Activated naive CD4-positive, alpha-beta T cell treated with anti-CD3 and anti-CD28 coated beads for 36 hours (primary cell): ENCODE results near the gene SLC25A31. TPM values are rescaled to one million over a fixed set of nuclear protein-coding genes. Genes with fewer than 3 reads are reported as not detected.
A peak's percentile ranks its signal among the peaks of the same experiment; 100 is the strongest.

Source experiments
- CTCF ChIA-PET: fragments of 350-600 bp; sonication (Branson Sonifier 250); formaldehyde crosslinking; loops from one replicate; lab custom pipeline; 2021; ENCODE audit warnings: antibody characterized with exemption; lab: Charles Lee
- DNase-seq: peaks from one replicate; pipeline ENCODE4 v3.0.0-alpha.2; 2020
- H3K27ac Mint-ChIP-seq: one replicate; pipeline ENCODE4 v1.8.0; 2021; ENCODE audit warnings: mild to moderate bottlenecking, mixed read lengths
- H3K27me3 Mint-ChIP-seq: one replicate; pipeline ENCODE4 v1.8.0; 2021; ENCODE audit warnings: low read depth, mixed read lengths
- H3K36me3 Mint-ChIP-seq: one replicate; pipeline ENCODE4 v1.8.0; 2021; ENCODE audit warnings: low read depth, mixed read lengths
- H3K4me1 Mint-ChIP-seq: one replicate; pipeline ENCODE4 v1.8.0; 2021; ENCODE audit warnings: low read depth, mixed read lengths
- H3K4me3 Mint-ChIP-seq: one replicate; pipeline ENCODE4 v1.8.0; 2021; ENCODE audit warnings: mild to moderate bottlenecking, moderate library complexity, mixed read lengths
- H3K9me3 Mint-ChIP-seq: one replicate; pipeline ENCODE4 v1.8.0; 2021; ENCODE audit warnings: mixed read lengths
- intact Hi-C: fragments of 100-400 bp; cut with micrococcal nuclease; formaldehyde crosslinking; loops from one replicate; pipeline ENCODE4 v1.15.1; 2023
- total RNA-seq, 2 experiments: library from RNA; stranded (reverse); gene quantifications; one replicate each; pipeline ENCODE4 v1.2.3, GENCODE V29; 2021

SLC25A31 gene
- total RNA-seq, 2 experiments from 2014 or later = not detected

DNA sequence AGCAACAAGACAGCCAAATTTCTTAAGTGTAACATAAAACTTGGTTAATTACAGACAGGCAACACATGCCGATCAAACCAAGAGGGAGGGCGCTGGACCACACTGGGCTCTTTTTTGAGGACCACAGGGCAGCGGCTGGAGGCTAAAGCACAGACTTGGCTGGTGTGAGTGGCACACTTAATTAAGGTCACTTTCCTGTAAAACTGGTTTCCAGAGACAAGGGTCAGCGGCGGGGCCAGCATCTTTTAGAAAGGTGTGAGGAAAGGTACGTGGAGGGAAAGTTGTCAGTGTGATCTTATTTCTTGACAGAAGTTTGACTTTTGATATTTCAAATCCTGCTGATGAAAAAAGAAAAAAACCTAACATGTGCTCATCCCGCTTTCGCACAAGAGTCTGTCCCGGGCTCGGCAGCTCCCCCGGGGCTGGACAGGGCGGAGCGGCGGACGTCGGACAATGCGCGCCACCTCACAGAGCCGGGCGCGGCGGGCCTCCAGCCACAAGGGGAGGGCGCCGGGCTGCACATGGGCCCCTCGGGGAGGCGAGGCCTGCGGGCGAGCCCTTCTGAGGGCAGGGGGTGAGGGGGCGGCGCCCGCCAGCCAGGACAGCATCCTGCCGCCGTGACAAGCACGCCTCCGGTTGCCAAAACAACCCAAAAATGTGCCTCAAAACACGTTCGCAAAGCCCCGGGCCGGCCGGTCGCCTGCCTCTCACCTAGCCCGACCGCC is 51.3 kb downstream of the SLC25A31 start:
- Mint-ChIP-seq H3K4me1 (peaks cover 17% of the 10 kb centered on the region), H3K27ac (no peak overlapping the region), H3K36me3 (no peaks in the 10 kb centered on the region), H3K9me3 (no peaks in the 10 kb centered on the region), H3K4me3 (peak overlapping the region; percentile 86), H3K27me3 (peaks cover 60% of the 10 kb centered on the region)
- intact Hi-C loops = loop anchor here (1.0 to 5.0 kb wide), 8 partner anchors 99 to 1316 kb away; partner anchors contain the start of genes ABHD18, C4orf33, INTU and LARP1B
- CTCF ChIA-PET = interaction anchor here (0.6 kb wide), 1 partner anchor 18 kb away, joined by 3 read pairs; no protein-coding TSS in a partner anchor
- DNase-seq = no peak

DNA sequence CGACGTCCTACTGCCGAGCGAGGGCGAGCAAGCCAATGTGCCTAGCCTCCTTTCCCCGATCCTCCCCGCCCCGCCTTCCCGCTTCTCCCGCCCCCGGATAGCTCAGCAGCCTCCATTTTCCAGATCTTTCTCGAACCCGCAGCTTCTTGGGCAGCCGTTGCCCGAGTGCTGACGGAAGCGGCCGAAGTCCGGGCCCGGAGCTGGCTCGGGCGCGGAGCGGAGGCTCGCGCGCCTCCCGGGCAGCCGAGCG is 51.8 kb downstream of the SLC25A31 start:
- peaks cover 17% of the 10 kb centered on the region for H3K4me1 Mint-ChIP-seq
- DNase-seq = no peak
- H3K27me3 Mint-ChIP-seq = peaks cover 59% of the 10 kb centered on the region
- peak overlapping the region; percentile 86 for H3K4me3 Mint-ChIP-seq
- CTCF ChIA-PET = interaction anchor here (0.6 kb wide), 1 partner anchor 19 kb away, joined by 3 read pairs; no protein-coding TSS in a partner anchor
- H3K36me3 Mint-ChIP-seq = no peaks in the 10 kb centered on the region
- no peaks in the 10 kb centered on the region for H3K9me3 Mint-ChIP-seq
- intact Hi-C loops = loop anchor here (1.0 to 5.0 kb wide), 8 partner anchors 98 to 1315 kb away; partner anchors contain the start of genes ABHD18, C4orf33, INTU and LARP1B
- H3K27ac Mint-ChIP-seq = no peak overlapping the region

DNA sequence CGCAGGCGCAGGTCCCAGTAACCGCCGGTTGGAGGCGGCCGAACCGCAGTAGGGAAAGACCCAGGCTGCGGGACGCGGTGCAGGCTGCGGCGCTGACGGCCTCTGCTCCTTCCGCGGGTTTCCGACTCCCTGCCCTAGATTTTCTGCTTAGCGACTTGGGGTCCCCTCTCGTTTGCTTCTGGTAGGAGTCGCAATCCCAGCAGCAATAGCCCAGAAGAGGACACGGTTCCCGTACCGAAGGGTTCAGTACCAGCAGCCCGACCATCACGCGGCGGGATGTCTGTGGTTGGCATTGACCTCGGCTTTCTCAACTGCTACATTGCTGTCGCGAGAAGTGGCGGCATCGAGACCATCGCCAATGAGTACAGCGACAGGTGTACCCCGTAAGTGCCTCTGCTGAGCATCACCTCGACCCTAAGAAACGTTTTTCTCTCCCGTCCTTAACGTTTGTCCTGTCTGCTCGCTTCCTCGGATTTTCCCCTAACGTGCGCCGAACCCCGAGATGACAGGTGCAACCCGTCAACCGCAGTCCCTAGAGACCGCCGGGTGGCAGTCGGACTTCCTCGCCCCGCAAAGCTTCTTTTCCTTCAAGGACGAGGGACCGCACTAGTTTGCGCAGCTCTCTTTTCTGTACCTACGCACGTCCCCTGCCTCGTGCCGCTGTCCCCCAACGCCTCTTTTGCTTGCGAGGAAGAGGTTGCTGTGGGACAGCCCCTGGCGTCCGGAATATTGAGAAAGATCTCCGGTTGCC is 52.2 kb downstream of the SLC25A31 start, which contains the start of gene HSPA4L:
Gene HSPA4L, plus strand, starts transcription at position 48 of the 751 bp plus-strand sequence. Its CDS starts 229 bp downstream, at position 277.
- DNase-seq = peak; percentile 78
- no peaks in the 10 kb centered on the region for H3K36me3 Mint-ChIP-seq
- peaks cover 56% of the 10 kb centered on the region for H3K27me3 Mint-ChIP-seq
- no peaks in the 10 kb centered on the region for H3K9me3 Mint-ChIP-seq
- H3K27ac Mint-ChIP-seq = peak within 1 kb of the TSS; percentile 80
- H3K4me3 Mint-ChIP-seq = peak within 1 kb of the TSS; percentile 86
- intact Hi-C loops = loop anchor here (1.0 to 5.0 kb wide), 8 partner anchors 98 to 1315 kb away; partner anchors contain the start of genes ABHD18, C4orf33, INTU and LARP1B
- CTCF ChIA-PET = interaction anchor here (0.6 to 0.8 kb wide), 2 partner anchors 105 to 269 kb away, joined by 3 to 5 read pairs; no protein-coding TSS in a partner anchor
- peaks cover 17% of the 10 kb centered on the region for H3K4me1 Mint-ChIP-seq

DNA sequence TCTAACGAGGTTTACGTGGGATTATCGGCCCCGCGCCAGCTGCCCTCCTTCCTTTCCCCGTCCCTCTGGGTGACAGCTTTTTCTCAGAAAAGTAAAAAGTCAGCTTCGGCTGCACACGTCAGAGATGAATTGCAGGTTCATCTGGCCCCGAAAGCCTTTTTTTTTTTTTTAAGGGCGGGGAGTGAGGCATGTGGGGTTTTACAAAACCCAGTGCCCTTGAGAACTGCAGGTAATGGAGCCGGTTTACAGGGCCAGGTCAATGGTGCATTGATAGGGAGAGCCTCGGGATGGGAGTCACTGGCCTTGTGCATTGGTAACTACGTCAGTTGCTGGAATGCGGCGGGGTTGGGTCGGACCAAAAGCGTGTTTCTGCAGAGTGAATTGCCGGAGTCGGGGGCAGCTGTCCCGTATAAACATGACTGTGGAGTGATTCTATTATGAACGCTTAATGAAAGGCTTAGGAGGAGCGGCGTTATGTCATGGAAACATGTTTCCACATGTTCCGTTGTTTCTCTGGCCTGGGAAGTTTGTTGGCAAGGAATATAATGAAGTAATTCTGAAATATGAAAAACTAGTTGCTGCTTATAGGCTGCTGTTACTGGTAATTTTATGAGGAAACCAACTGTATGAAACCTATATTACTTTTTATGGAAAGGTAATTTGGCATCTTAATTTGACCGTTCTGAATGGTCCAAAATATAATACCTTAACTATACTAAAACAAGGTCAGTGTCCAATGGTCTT is 53.0 kb downstream of the SLC25A31 start:
- H3K4me1 Mint-ChIP-seq = peaks cover 17% of the 10 kb centered on the region
- H3K4me3 Mint-ChIP-seq = peak overlapping the region; percentile 86
- CTCF ChIA-PET = interaction anchor here (0.6 to 0.8 kb wide), 2 partner anchors 104 to 268 kb away, joined by 3 to 5 read pairs; no protein-coding TSS in a partner anchor
- no peaks in the 10 kb centered on the region for H3K9me3 Mint-ChIP-seq
- DNase-seq = peak; percentile 81
- H3K27ac Mint-ChIP-seq = peak overlapping the region; percentile 80
- H3K36me3 Mint-ChIP-seq = no peaks in the 10 kb centered on the region
- H3K27me3 Mint-ChIP-seq = peaks cover 53% of the 10 kb centered on the region
- intact Hi-C loops = loop anchor here (2.0 to 5.0 kb wide), 5 partner anchors 150 to 1314 kb away; partner anchors contain the start of genes C4orf33 and INTU

DNA sequence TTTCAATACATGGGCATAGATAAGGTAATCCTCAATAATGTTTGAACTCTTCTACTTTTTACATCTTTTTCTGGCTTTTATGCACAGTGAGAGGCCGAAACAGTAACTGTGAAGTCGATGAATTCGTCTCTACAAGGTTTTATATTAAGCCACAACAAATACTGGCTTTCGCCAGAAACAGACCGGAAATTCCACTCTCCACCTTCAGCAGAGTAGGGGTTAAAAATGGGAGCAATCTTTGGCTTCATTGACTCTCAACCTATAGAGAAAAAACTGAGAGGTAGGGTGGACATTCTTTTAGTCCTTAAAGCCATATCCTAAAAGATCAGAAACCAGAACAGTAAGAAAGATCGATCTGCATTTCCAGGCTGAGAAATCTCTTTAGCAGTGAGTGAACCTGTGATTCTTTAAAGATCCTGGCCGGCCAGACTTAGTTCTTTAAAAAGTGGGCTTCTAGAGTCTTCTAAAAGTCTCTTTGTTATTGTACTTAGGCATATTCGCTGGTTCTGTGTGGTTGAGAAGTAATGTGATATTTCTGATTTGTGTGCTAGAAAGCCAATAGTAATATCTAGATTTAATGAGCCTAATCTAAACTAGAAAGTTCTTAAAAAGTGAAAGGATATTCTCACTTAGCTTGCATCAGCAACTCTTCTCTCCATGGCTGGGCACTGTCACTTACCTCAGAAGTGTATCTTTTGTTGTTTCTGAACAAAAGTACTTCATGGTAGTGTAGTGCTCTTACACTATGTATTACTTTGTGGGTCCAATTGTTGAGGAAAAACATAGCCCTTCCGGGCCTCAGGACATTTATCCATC is 54.0 kb downstream of the SLC25A31 start:
- DNase-seq = no peak
- Mint-ChIP-seq H3K9me3 (no peaks in the 10 kb centered on the region), H3K27ac (no peak overlapping the region), H3K4me3 (no peak overlapping the region), H3K27me3 (peaks cover 58% of the 10 kb centered on the region), H3K4me1 (peaks cover 17% of the 10 kb centered on the region), H3K36me3 (no peaks in the 10 kb centered on the region)
- CTCF ChIA-PET = no interaction called here
- intact Hi-C loops = loop anchor here (2.0 to 5.0 kb wide), 5 partner anchors 151 to 1313 kb away; partner anchors contain the start of genes C4orf33 and INTU

DNA sequence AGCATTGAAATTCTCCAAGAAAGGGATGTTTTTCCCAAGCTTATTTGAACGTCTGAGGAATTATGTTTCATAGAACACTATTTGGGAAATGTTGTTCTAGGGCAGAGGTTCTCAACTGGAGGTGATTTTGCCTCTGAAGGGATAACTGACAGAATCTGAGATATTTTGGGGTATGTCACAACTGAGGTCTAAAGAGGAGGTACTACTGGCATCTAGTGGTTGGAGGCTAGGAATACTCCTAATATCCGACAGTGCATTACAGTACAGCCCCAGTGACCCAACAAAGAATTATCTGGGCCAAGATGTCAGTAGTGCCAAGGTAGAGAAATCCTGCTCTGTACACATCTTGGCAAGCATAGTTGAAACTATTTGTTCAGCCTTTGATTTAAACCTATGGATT is 58.3 kb downstream of the SLC25A31 start:
- intact Hi-C loops = loop anchor here (1.0 kb wide), 1 partner anchor 183 kb away; no protein-coding TSS in a partner anchor
- H3K27me3 Mint-ChIP-seq = peaks cover 44% of the 10 kb centered on the region

DNA sequence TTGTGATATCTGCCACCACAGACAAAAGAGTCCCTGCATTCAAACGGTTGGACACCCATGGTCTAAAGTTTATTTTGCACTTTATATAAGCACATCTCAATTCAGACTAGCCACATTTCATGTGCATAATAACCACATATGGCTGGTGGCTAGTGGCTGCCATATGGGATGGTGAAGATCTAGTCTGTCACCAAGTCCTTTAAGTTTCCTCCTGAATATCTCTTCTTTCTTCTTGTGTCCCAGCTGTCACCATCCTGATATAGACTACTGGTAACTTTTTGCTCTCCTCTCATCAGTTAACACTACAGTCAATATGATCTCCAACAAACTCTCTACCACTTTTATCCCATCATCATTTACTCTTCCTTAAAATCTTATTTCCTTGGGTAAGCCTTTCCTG is 61.2 kb downstream of the SLC25A31 start:
- H3K36me3 Mint-ChIP-seq = no peaks in the 10 kb centered on the region
- intact Hi-C loops = no loop called here
- H3K27ac Mint-ChIP-seq = no peak overlapping the region
- no peak for DNase-seq
- H3K9me3 Mint-ChIP-seq = no peaks in the 10 kb centered on the region
- H3K27me3 Mint-ChIP-seq = peaks cover 52% of the 10 kb centered on the region
- H3K4me1 Mint-ChIP-seq = no peaks in the 10 kb centered on the region
- CTCF ChIA-PET = no interaction called here
- H3K4me3 Mint-ChIP-seq = no peak overlapping the region

More for the DNA sequence above, 58.3 kb downstream of the SLC25A31 start:
- Mint-ChIP-seq H3K4me3 (no peak overlapping the region), H3K27ac (no peak overlapping the region), H3K36me3 (no peaks in the 10 kb centered on the region), H3K4me1 (peaks cover 5% of the 10 kb centered on the region), H3K9me3 (no peaks in the 10 kb centered on the region)
- no peak for DNase-seq
- CTCF ChIA-PET = interaction anchor here (1.0 to 1.5 kb wide), 2 partner anchors 9 to 16 kb away, joined by 3 to 5 read pairs; no protein-coding TSS in a partner anchor

DNA sequence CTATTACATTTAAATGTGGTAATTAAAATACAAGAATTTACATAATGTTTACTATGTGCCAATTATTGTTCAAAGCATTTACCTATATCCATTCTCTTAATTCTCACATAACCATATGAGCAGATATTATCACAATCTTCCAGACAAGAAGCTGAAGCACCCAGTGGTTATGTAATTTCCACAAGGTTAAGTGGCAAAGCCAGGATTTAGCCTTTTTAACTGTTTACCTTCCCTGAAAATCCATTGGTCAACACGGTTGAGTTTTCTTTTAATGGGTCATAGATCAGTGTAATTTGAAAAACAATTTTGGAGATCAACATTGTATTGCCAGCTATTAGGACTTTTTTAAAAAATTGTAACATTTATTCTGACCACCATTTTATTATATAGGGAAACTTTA is 63.3 kb downstream of the SLC25A31 start:
- intact Hi-C loops = no loop called here
- Mint-ChIP-seq H3K9me3 (no peaks in the 10 kb centered on the region), H3K27me3 (peaks cover 51% of the 10 kb centered on the region), H3K4me1 (no peaks in the 10 kb centered on the region), H3K4me3 (no peak overlapping the region), H3K36me3 (no peaks in the 10 kb centered on the region), H3K27ac (no peak overlapping the region)
- DNase-seq = no peak
- CTCF ChIA-PET = no interaction called here

DNA sequence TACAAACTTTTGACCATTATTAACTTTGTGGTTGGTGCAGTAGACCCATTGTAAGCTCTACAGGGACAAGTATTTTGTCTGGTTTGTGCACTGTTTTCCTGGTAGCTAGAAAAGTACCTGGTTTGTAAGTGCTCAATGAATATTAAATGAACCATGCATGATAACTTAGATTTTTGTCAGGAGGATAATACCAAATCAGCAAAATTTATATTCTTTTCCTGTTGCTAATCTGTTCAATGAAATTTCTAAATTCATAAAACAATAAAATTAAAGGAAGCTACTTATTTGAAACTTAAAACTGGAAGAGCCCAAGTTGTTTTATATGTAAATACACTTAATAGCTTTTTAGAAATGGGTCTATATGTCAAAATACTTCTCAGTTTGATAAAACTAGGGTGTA is 69.5 kb downstream of the SLC25A31 start:
- Mint-ChIP-seq H3K27me3 (peaks cover 23% of the 10 kb centered on the region), H3K27ac (no peak overlapping the region), H3K9me3 (no peaks in the 10 kb centered on the region), H3K4me3 (no peak overlapping the region), H3K36me3 (no peaks in the 10 kb centered on the region), H3K4me1 (no peaks in the 10 kb centered on the region)
- intact Hi-C loops = no loop called here
- no peak for DNase-seq
- CTCF ChIA-PET = no interaction called here

DNA sequence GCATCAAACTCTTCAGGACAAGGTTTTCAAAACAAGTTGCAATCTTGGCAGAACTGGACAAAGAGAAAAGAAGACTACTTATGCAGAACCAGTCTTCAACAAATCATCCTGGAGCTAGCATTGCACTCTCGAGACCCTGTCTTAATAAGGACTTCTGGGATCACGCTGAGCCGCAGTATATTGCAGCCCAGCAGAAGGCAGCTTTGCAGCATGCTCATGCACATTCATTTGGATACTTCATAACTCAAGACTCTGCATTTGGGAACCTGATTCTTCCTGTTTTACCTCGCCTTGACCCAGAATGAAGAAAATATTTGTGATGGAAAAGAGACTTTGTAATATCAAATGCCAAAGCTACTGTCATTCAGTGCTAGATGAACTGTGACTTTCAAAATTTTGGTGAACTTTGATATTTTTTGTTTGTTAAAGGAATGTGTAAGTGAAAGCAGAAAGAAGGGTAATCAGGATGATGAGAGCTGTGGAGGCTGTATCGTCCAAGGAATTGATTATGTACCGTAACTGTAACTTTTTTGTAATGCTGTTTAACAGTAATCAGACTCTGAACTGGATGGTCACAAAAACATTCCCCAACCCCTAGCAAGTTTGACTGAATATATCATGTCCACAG is 79.1 kb downstream of the SLC25A31 start:
- CTCF ChIA-PET = no interaction called here
- intact Hi-C loops = no loop called here
- no peak overlapping the region for H3K27ac Mint-ChIP-seq
- H3K9me3 Mint-ChIP-seq = no peaks in the 10 kb centered on the region
- no peak overlapping the region for H3K4me3 Mint-ChIP-seq
- no peaks in the 10 kb centered on the region for H3K4me1 Mint-ChIP-seq
- H3K27me3 Mint-ChIP-seq = peaks cover 8% of the 10 kb centered on the region
- no peak for DNase-seq
- H3K36me3 Mint-ChIP-seq = no peaks in the 10 kb centered on the region

DNA sequence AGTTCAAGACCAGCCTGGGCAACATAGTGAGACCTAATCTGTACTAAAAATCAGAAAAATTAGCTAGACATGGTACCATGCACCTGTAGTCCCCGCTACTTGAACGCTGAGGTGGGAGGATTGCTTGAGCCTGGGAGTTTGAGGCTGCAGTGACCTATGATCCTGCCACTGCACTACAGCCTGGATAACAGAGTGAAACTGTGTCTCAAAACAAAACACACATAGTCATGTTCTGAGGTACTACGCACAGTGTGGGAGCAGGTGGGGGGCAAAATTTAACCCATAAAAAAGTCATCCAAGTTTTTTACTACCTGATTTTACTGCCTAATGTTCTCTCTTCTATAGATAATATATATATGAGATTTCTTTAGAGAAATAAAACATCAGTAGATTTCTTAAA is 80.4 kb downstream of the SLC25A31 start:
- H3K27ac Mint-ChIP-seq = no peak overlapping the region
- H3K4me1 Mint-ChIP-seq = no peaks in the 10 kb centered on the region
- intact Hi-C loops = no loop called here
- no peak for DNase-seq
- no peaks in the 10 kb centered on the region for H3K36me3 Mint-ChIP-seq
- H3K27me3 Mint-ChIP-seq = peaks cover 6% of the 10 kb centered on the region
- CTCF ChIA-PET = no interaction called here
- H3K9me3 Mint-ChIP-seq = no peaks in the 10 kb centered on the region
- H3K4me3 Mint-ChIP-seq = no peak overlapping the region
